ENCODE data around the gene TNIP2.
"Not testable (repeated sequence)": the region's sequence is repeated elsewhere in the genome, so short reads cannot be mapped to it uniquely, and the experiment has no call there.

TNIP2 gene

GRCh38 chr4:2794486-2795299, 38.6 kb upstream of the TNIP2 start:
- DNase-seq, result peak; percentile 54

GRCh38 chr4:2793586-2794485, 37.7 kb upstream of the TNIP2 start:
- peak; percentile 58 for DNase-seq

- peak; percentile 76 for DNase-seq
Measured at GRCh38 chr4:2792711-2793585, 36.8 kb upstream of the TNIP2 start, which contains the start of gene SH3BP2. Gene SH3BP2 (plus strand): TSS chr4:2793085. CDS start chr4:2820618, 27,533 bp downstream.

DNA sequence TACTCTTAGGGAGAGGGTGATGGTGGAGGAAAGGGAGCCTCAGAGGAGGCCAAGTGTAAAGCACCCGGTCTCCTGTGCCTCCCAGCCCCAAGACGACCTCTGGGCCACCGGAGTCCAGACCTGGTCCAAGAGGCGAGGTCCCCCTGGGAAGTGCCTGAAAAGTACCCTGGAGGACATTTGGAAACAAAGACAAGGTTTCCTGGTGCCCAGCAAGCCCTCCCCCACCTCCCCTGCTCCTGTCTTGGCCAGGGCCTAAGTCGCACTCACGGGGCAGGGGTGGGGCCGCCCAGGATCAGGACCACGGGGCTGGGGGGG, 36.2 kb upstream of the TNIP2 start:
- DNase-seq, result no peak

- DNase-seq, result no peak
Measured at GRCh38 chr4:2791518-2792395, 35.6 kb upstream of the TNIP2 start.

DNA sequence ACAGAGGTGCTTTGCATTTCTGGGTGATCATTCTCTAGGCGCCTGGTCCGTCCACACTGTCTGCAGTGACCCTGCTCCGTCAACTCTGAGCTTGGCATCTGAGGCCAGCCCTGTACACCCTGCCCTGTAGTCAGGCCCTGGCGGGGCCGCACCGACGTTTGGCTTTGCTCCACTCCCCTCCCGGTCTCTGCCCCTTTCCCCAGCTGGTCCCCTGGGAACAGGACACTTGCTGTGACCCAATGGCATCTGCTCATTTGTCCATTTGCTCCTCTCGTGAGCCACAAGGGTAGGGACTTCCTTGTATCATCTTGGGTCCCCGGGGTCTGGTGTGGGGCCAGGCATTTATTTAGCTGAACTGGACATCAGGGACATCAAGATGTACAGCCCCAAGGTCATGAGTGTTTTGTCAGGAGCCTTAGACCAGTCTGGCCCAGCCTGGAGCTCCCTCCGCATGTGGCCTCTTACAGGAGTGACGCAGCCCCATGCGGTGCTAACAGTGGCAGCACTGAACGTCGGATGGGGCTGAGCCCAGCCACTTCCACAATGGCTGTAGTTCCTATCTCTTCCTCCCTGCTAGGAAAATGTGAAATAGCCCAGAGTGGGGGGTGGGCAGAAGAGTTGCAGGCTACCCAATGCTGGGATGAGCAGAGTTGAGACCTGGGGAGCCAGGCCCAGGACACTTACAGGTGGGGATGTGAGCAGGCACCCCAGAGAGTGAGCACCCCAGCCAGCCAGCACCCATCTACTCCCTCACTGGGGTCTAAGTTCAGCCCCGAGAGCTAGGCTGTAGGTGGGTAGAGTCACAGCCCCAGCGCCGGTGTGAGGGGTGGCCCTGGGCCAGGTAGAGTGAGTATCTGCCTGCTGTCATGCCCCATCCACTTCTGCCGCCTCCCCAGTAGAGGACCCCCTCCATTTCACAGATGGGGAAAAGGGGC, 34.7 kb upstream of the TNIP2 start:
- no peak for DNase-seq

DNA sequence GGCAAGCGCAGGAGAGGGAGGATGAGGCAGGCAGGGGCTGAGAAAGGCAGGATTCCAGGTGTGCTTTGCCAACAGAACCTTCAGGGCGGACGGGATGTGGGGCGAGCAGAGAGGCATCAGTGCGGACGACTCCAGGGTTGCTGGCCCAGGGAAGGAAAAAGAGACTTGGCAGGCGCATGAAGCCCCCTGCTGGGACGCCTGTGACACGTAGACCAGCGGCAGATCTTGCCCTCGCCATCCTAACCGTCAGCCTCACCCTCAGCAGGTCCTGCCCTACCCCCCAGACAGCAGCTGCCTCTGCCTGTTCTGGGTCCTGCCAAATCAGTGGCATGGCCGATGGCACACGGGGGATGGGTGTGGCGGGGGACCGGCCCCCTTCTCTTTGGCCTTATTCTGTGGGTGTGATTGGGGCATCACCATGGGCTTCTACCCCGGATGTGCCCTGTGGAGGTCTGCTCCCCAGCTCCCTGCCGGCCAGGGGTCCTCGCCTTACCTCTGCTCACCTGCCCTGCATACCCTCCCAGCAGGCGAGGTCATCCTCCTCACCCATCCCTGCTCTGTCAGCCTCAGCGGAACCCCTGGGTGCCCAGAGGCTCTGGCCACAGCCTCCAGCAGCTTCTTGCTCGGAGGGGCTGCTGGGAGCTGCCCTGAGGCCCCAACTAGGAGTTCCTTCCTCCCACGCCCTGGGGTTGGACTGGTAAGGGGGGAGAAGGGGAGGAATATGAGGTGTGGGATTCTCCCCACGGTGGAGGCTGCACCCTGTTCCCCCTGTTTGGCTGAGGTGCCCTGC, 33.9 kb upstream of the TNIP2 start:
- DNase-seq, result no peak

DNA sequence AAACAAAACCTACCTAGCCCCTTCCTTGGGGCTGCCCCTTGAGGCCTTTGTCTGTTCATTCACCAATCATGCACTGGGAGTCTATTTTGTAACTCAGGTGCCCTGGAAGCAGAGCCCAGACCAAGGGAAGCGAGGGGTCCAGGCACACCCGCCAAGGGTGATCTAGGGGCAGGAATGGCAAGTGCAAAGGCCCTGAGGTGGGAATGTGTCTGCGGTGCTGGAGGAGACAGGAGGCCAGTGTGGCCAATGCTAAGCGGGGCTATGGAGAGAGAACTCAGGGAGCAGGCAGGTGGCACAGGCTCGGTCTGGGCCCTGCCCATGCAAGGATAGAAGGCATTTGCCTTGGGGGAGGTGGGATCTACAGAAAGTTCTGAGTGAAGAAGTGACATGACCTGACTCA, 33.2 kb upstream of the TNIP2 start:
- DNase-seq, result no peak

- DNase-seq, result no peak
Measured at GRCh38 chr4:2788532-2789103, 32.5 kb upstream of the TNIP2 start.

DNA sequence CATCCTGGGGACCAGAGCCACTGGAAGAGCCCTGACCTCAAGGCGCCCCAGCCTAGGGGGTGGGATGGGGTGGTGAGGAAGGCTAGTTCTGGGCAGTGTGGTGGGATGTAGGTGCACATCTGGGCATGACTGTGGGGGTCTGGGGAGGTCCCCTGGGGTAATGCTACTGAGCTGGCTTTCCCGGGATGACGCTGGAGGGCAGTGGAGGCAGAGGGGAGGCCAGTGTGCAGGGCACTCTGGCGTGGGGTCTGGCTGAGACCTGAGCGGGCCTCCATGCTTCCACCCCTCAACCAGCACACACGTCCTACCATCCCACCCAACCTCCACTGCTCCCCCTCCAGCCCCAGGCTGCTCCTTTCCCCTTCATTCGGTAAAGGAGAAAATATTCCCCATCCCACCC, 32.0 kb upstream of the TNIP2 start:
- DNase-seq, result no peak

GRCh38 chr4:2787230-2788100, 31.3 kb upstream of the TNIP2 start:
- no peak for DNase-seq

- no peak for DNase-seq
Measured at GRCh38 chr4:2786794-2787229, 30.7 kb upstream of the TNIP2 start.

DNA sequence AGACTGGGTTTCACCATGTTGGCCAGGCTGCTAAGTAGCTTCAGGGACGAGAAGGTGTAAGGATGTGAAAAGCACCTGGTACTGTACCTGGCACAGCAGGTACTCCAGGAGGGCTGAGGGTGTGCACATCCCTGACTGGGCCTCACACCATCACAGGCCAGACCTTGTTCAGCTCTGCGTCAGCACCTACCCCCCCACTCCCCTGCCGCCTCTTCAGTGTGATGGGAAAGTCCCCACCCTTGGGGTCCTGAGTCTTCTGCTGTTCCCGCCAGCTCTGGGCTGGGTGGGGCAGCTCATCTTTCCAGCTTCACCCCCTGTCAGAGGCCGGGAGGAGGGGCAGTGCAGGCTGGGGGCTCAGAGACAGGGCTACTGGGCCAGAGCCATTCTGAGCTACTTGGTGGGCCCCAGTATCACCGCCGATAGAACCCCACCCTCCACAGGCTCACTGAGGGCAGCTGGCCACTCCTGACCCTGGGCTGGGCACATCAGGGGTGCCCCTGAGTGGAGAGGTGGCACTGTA, 30.1 kb upstream of the TNIP2 start:
- DNase-seq, result no peak

DNA sequence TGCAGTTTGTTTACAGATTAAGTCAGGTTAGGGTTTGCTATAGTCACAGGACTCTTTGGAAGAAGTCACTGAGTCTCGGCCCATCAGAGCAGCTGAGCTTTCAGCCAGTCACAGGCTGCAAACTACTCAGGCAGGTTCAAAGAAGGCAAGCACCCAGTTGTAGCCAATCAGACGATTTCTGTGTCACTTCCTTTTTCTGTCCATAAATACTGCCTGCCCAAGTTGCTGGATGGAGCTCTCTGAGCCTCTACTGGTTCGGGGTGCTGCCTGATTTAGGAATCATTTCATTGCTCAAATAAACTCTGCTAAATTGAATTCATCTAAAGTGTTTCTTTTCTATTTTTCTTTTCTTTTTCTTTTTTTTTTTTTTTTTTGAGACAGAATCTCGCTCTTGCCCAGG, 29.5 kb upstream of the TNIP2 start:
- no peak for DNase-seq

DNA sequence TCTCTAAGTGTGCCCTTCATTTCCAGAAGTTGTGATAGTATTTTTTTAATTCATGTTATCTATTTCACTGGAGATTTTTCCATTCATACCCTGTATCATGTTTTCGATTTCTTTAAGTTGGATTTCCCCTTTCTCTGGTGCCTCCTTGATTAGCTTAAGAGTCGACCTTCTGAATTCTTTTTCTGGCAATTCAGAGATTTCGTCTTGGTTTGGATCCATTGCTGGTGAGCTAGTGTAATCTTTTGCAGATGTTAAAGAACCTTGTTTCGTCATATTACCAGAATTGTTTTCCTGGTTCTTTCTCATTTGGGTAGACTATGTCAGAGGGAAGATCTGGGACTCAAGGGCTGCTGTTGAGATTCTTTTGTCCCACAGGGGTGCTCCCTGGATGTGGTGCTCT, 27.7 kb upstream of the TNIP2 start:
- DNase-seq, result no peak

- DNase-seq, result no peak
Measured at GRCh38 chr4:2781911-2782310, 25.8 kb upstream of the TNIP2 start.

DNA sequence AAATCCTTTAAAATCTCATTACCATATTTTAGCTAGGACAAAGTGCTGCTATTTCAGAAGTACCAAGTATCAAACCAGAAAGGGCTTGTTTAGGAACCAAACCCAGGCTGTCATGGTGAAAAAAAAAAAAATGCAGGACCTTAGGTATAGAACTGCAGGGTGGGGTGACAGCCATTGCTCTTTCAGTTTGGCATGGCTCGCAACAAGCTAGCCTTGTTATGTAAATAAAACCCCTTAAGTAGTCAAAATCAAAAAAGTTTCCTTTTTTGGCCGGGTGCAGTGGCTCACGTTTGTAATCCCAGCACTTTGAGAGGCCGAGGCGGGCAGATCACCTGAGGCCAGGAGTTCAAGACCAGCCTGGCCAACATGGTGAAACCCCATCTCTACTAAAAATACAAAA, 24.5 kb upstream of the TNIP2 start:
- DNase-seq, result not testable (repeated sequence)

- DNase-seq, result no peak
Measured at GRCh38 chr4:2771264-2771663, 15.1 kb upstream of the TNIP2 start.

Measured in fibroblast of skin of back (primary cell).